ENCODE measurements around the gene TPH2.

DNA sequence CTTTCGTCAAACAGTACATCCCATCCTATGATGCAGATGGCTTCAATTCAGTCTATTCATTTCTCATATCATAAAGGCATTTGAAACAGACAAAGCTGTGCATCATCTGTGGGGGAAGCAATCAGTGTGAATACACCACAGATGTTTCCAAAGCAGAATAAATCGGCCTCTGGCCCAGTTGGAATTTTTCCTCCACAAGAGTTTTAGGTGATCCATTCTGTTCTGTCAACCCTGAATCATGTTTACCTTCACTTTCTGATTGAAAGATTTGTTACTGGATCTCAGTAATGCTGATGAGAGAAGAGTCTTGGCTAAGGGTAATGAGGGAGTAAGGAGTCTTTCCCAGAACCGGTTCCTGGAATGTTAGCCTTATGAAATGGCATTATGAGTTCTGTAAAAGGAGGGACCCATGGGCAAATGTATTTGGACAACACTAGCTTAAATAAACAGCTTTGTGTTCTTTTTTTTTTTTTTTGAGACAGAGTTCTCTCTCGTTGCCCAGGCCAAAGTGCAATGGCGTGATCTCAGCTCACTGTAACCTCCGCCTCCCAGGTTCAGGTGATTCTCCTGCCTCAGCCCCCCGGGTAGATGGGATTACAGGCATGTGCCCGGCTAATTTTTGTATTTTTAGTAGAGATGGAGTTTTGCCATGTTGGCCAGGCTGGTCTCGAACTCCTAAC is 62.5 kb downstream of the TPH2 start:
- TF ChIP-seq, protein P1, sequence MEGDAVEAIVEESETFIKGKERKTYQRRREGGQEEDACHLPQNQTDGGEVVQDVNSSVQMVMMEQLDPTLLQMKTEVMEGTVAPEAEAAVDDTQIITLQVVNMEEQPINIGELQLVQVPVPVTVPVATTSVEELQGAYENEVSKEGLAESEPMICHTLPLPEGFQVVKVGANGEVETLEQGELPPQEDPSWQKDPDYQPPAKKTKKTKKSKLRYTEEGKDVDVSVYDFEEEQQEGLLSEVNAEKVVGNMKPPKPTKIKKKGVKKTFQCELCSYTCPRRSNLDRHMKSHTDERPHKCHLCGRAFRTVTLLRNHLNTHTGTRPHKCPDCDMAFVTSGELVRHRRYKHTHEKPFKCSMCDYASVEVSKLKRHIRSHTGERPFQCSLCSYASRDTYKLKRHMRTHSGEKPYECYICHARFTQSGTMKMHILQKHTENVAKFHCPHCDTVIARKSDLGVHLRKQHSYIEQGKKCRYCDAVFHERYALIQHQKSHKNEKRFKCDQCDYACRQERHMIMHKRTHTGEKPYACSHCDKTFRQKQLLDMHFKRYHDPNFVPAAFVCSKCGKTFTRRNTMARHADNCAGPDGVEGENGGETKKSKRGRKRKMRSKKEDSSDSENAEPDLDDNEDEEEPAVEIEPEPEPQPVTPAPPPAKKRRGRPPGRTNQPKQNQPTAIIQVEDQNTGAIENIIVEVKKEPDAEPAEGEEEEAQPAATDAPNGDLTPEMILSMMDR (optimal IDR thresholded peaks at IDR 0.05 in 1 of 3, IDR thresholded peaks at IDR 0.05 in 1 of 3, conservative IDR thresholded peaks at IDR 0.05 in 1 of 3; ENCODE audit: extremely low read depth in 1 of 3, insufficient read depth in 2 of 3, low read length in 3 of 3): no peak
- no peak for TF ChIP-seq EZH2 (IDR thresholded peaks at IDR 0.05; ENCODE audit: low read length)

Measured in keratinocyte (primary cell).